ENCODE results near the gene SAFB2. TPM values are rescaled to one million over a fixed set of nuclear protein-coding genes. Genes with fewer than 3 reads are reported as not detected.

Gene SAFB2
- total and polyA plus RNA-seq, 9 of the 15 experiments (the other 6 are each of a cell fraction or from before 2014, with no cell fraction given), result 4.5 to 103 (median 47.3) TPM

DNA sequence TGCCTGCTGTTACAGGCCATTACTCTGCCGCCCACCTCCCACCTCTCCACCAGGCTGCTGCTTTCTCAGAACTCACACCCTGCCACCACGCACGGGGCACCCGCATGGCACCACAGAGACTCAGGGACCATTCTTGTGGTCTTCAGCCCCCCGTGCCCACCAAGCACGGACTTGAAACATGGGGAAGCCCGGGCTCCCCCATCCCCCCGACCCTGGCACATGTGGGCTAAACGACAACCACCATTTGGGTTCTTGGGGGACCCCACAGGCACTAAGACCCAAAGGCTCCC lies 31.8 kb downstream of the SAFB2 start:
- Histone ChIP-seq H3K4me3 (no peak overlapping the region), H4K20me1 (replicated peaks; ENCODE audit: control insufficient read depth, insufficient read depth, low read length) (no peaks in the 10 kb centered on the region; the same call in 1 of the 2 replicates), H3K27me3 (ENCODE audit: control insufficient read depth in 2 of 2, insufficient read depth in 2 of 2, low read length in 2 of 2) (no peaks in the 10 kb centered on the region), H3K4me2 (ENCODE audit: insufficient read depth, low read length) (no peak overlapping the region), H3K36me3 (ENCODE audit: control insufficient read depth, insufficient read depth, low read length) (peaks cover 97% of the 10 kb centered on the region; the same call in 2 of the 3 replicates), H2AFZ (ENCODE audit: low read depth, low read length) (no peak overlapping the region), H3K9ac (ENCODE audit: insufficient read depth in 1 of 2, low read depth in 2 of 2, low read length in 2 of 2) (no peak overlapping the region; a peak in 1 of 4 replicates), H3K27ac (ENCODE audit: extremely low read depth, low read depth, low read length) (no peak overlapping the region), H3K79me2 (ENCODE audit: control insufficient read depth, insufficient read depth, low read length) (no peaks in the 10 kb centered on the region; the same call in 2 of the 3 replicates), H3K9me1 (ENCODE audit: control insufficient read depth, insufficient read depth, low read length) (no peaks in the 10 kb centered on the region), H3K4me1 (replicated peaks in 1 of 2; ENCODE audit: control insufficient read depth in 2 of 2, insufficient read depth in 2 of 2, low read length in 2 of 2) (peaks cover 6 to 40% of the 10 kb centered on the region in 2 experiments), H3K9me3 (replicated peaks; ENCODE audit: control insufficient read depth, insufficient read depth, low read depth, low read length) (no peaks in the 10 kb centered on the region)
- 89% methylated on average over 4 of the region's 9 CpGs for WGBS (ENCODE audit: insufficient coverage, low coverage, missing lambda C conversion rate)
- DNase-seq (ENCODE audit: extremely low read depth in 1 of 4, low spot score in 3 of 4), result no peak
- in situ Hi-C loops (cut with MboI) (no loop called here), intact Hi-C loops (cut with micrococcal nuclease) (no loop called here)
- ChIA-PET CTCF (ENCODE audit: low intra/inter-chr PET ratio) (no interaction called here), POLR2A (no interaction called here)
- BruUV-seq (replicated peaks), result no TSS peak
- no peak for FAIRE-seq
- ATAC-seq, result no peak
- TF ChIP-seq ZKSCAN8 (CRISPR knock-in tag; IDR thresholded peaks at IDR 0.05) (no peak), ZNF324 (CRISPR knock-in tag; IDR thresholded peaks at IDR 0.05) (no peak), CTBP1 (IDR thresholded peaks at IDR 0.05; ENCODE audit: borderline replicate concordance) (no peak), POLR2AphosphoS2 (IDR thresholded peaks at IDR 0.05; ENCODE audit: low read length) (no peak), NBN (IDR thresholded peaks at IDR 0.05; ENCODE audit: low read depth) (no peak), RBFOX2 (IDR thresholded peaks at IDR 0.05; ENCODE audit: low read depth, low read length) (0 out of 2 replicates have a peak, but pooled peaks have one; percentile 13), CHD1 (IDR thresholded peaks at IDR 0.05; ENCODE audit: low read length) (no peak), POLR2G (IDR thresholded peaks at IDR 0.05; ENCODE audit: low read depth, low read length) (peak; percentile 31), PTBP1 (IDR thresholded peaks at IDR 0.05; ENCODE audit: low read depth, low read length) (no peak), ELF1 (tag; IDR thresholded peaks at IDR 0.05) (no peak), HINFP (tag; conservative IDR thresholded peaks at IDR 0.05; ENCODE audit: low read depth) (no peak), RBM22 (IDR thresholded peaks at IDR 0.05; ENCODE audit: low read depth, low read length, poor library complexity, severe bottlenecking) (peak; percentile 33), MYNN (IDR thresholded peaks at IDR 0.05) (no peak), MYNN (CRISPR knock-in tag; IDR thresholded peaks at IDR 0.05) (no peak), CBX2 (IDR thresholded peaks at IDR 0.05; ENCODE audit: insufficient read depth, low read length, poor library complexity, severe bottlenecking) (no peak), C11orf30 (IDR thresholded peaks at IDR 0.05; ENCODE audit: low read depth) (no peak), KDM2B (CRISPR knock-in tag; IDR thresholded peaks at IDR 0.05) (no peak), HNRNPL (IDR thresholded peaks at IDR 0.05; ENCODE audit: low read depth, low read length) (no peak), HBP1 (CRISPR knock-in tag; IDR thresholded peaks at IDR 0.05) (no peak)
- TF ChIP-seq, protein P1, sequence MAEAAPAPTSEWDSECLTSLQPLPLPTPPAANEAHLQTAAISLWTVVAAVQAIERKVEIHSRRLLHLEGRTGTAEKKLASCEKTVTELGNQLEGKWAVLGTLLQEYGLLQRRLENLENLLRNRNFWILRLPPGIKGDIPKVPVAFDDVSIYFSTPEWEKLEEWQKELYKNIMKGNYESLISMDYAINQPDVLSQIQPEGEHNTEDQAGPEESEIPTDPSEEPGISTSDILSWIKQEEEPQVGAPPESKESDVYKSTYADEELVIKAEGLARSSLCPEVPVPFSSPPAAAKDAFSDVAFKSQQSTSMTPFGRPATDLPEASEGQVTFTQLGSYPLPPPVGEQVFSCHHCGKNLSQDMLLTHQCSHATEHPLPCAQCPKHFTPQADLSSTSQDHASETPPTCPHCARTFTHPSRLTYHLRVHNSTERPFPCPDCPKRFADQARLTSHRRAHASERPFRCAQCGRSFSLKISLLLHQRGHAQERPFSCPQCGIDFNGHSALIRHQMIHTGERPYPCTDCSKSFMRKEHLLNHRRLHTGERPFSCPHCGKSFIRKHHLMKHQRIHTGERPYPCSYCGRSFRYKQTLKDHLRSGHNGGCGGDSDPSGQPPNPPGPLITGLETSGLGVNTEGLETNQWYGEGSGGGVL (CRISPR knock-in tag; IDR thresholded peaks at IDR 0.05), result no peak

Measured in K562 (cell line).